Stimulated activated CD8-positive, alpha-beta memory T cell treated with anti-CD3 and anti-CD28 coated beads, Interleukin-12 subunit alpha, Interleukin-12 subunit beta, amount 100 ng/mL, for 1 hour (primary cell): ENCODE measurements around the gene CACNA1A.

Source experiments
- DNase-seq: peaks from one replicate; pipeline ENCODE4 v3.0.0-alpha.2; 2020; ENCODE audit warnings: low read depth

CACNA1A gene

GRCh38 chr19:13493516-13494310, 12.6 kb downstream of the CACNA1A start:
- no peak for DNase-seq

DNA sequence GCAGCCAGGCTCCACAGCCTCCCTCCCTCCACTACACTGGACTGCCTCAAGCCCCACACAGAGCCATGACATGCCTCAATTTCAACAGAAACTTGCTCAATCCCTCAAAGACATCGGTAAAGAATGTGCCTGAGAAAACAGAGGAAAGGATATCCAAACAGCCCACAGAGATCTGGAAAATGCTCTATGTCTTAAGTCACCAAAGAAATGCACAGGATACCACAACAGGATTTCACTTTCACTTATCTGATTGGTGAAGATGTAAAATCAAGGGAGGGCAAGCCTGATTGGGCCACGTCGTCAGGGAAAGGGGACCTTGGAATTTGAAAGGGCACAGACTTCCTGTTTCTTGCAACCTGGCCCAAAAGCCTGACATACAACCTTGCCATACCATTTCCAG, 14.2 kb downstream of the CACNA1A start:
- DNase-seq, result no peak

GRCh38 chr19:13487985-13488384, 18.3 kb downstream of the CACNA1A start:
- DNase-seq, result no peak

GRCh38 chr19:13484166-13484565, 22.1 kb downstream of the CACNA1A start:
- DNase-seq, result no peak

GRCh38 chr19:13483215-13483614, 23.1 kb downstream of the CACNA1A start:
- DNase-seq, result no peak

DNA sequence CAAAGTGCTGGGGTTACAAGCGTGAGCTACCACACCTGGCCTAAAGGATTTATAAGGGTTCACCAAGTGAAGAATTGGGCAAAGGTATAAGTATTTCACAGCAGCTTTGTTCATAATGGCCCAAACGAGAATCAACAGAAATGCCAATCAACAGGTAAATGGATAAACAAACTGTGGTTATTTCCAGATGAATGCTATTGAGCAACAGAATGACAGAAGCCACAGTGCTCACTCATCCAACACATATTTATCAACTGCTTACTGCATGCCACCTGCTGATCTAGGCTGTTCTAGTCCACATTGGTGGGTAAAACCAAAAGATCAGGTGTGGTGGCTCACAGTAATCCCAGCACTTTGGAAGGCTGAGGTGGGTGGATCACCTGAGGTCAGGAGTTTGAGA, 27.7 kb downstream of the CACNA1A start:
- no peak for DNase-seq

DNA sequence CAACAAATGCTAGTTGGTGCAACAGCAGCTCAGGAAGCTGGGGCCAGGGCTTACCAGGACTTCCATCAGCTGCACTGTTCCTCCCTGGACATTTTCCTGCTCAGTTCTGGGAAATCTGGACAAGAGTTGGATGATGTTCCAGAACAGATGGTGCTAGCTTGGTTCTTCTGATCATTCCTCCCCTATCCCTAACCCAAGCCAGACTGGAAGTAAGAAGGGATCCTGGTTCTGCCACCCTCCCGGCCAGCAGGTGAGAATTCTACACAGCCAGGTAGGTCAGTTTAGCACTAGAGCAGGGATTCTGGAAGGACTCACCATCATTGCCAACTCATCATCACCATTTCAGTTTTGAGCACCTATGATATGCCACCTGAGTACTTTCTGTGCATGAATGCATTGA, 30.2 kb downstream of the CACNA1A start:
- DNase-seq, result no peak

- DNase-seq, result no peak
These were observed 31.2 kb downstream of the CACNA1A start for GRCh38 chr19:13475044-13475443.

- DNase-seq, result no peak
These were observed 39.6 kb downstream of the CACNA1A start for GRCh38 chr19:13466697-13467096.

GRCh38 chr19:13463296-13463695, 43.0 kb downstream of the CACNA1A start:
- DNase-seq, result no peak

DNA sequence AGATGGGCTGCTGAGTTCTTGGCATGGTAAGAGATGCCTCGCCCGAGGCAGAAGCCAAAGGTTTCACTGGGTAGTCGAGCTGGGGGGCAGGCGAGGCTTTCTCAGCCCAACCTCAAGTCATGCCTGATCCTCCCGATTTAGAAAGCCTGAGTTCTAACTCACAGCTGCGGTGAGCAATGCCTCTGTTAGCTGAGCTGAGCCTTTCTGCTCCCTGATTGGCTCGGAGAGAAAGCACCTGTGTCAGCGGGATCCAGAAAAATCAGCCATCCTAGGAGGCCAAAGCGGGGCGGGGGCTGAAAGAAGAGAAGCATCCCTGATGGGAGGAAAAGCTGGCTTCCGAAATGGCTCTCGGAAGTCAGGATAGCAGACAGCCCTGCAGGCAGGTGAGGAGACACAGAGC, 44.7 kb downstream of the CACNA1A start:
- DNase-seq, result no peak

DNA sequence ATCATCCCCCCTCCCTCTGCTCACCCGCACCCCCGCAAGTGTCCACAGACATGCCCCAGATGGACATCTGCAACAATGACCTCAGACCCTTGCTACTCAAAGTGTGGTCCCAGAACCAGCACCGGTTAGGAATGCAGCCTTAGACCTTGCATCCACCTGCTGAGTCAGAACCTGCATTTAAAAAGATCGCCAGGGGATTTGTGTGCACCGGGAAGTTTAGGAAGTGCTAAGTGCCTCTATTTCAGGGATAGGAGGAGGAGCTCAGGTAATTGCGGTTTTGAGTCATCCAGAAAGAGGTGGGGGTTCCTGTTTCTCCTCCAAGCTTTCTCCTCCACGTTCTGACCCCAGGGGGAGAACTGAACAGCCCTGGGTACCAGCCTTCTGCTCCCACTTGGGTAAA, 46.2 kb downstream of the CACNA1A start:
- DNase-seq, result no peak

DNA sequence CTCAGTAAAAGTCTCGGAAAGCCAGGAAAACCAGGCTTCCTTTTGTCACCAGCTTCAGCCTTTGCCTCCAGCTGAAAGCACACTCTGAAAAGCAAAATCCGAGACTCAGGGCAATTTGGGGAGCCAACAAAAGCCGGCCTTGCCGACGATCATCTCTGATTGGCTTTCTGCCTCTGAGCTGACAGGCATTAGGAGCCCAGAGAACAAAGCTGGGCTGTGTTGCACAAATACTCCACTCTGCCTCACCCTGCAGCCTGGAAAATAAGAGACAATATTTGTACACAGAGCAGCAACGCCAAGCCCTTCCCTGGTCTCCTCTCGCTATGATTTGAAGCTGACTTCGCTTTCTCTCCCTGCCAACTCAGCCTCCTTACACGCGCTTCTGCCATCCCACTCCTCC, 46.9 kb downstream of the CACNA1A start:
- no peak for DNase-seq

- DNase-seq, result no peak
These were observed 54.8 kb downstream of the CACNA1A start for GRCh38 chr19:13451434-13451995.

DNA sequence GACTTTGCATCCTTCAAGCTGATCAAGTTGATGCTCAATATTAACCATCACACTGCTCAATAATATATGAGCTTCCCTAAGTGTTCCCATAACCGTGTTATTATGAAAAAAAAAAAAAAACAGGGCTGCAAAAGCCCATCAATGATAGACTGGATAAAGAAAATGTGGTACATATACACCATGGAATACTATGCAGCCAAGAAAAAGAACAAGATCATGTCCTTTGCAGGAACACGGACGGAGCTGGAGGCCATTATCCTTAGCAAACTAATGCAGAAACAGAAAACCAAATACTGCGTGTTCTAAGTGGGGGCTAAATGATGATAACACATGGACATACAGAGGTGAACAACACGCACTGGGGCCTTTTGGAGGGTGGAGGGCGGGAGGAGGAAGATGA, 58.3 kb downstream of the CACNA1A start:
- DNase-seq, result no peak

- peak; percentile 28 for DNase-seq
These were observed 64.3 kb downstream of the CACNA1A start for GRCh38 chr19:13441810-13442512.

GRCh38 chr19:13437919-13438618, 68.2 kb downstream of the CACNA1A start:
- no peak for DNase-seq

- DNase-seq, result no peak
These were observed 69.9 kb downstream of the CACNA1A start for GRCh38 chr19:13436352-13436751.

DNA sequence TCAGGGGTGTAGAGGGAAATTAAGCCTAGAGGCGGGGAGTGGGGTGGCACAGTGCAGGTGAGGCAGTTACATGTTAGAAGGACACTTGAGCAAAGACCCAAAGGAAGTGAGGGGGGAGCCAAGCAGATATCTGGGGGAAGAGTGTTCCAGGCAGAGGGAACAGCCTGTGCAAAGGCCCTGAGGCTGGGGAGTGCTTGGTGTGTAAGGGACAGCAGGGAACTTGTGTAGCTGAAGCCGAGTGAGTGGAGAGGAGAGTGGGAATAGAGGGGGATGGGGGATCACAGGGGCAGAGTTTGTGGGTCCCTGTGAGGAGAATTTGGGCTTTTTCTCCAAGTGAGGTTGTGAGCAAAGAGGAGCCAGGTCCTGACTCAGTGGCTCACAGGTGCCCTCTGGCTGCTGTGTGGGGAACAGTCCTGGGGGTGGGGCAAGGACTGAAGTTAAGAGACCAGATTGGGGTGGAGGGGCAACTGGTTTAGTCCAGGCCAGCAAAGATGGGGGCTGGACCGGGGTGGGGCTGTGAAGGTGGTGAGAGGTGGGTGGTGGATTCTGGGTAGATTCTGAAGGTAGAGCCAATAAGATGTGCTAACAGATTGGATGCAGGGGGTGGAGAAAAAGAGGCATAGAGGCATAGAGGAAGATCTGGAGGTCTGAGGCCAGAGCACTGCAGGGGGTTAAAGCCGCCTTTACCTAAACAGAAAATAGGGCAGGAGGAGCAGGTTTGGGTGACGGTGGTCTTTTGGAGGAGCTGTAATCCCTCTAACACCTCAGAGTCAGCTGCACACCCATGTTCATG, 75.3 kb downstream of the CACNA1A start:
- DNase-seq, result peak; percentile 23

DNA sequence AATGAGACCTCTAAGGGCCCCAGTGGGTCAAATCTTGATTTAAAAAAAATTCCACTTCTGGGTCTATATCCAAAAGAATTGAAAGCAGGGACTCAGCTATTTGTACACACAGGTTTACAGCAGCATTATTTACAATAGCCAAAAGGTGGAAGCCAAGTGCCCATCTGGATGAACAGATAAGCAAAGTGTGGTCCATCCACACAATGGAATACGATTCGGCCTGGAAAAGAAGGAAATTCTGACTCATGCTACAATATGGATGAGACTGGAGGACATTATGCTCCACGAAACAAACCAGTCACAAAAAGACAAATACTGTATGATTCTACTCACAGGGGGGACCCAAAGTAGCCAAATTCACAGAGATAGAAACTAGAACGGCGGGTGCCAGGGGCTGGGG, 76.7 kb downstream of the CACNA1A start:
- DNase-seq, result no peak

GRCh38 chr19:13428352-13428751, 77.9 kb downstream of the CACNA1A start:
- peak; percentile 4 for DNase-seq
